GM12873 (cell line): ENCODE results near the gene CDH12.

Source experiments
- CTCF ChIP-seq: IDR thresholded peaks from 2 replicates; pipeline ENCODE4 v1.5.1; 2012; ENCODE audit warnings: low read depth, mild to moderate bottlenecking, moderate library complexity, low read length, control low read depth; ENCODE audit not compliant: insufficient read depth; ENCODE audit errors: missing control alignments

The CDH12 gene

GRCh38 chr5:22631683-22632082 is 221.5 kb downstream of the CDH12 start:
- TF ChIP-seq CTCF, result no peak

- TF ChIP-seq CTCF, result no peak
These were observed 226.1 kb downstream of the CDH12 start for GRCh38 chr5:22627029-22627428.

- no peak for TF ChIP-seq CTCF
These were observed 227.7 kb downstream of the CDH12 start for GRCh38 chr5:22625451-22625850.

GRCh38 chr5:22621084-22621483 is 232.1 kb downstream of the CDH12 start:
- no peak for TF ChIP-seq CTCF

GRCh38 chr5:22615964-22616363 is 237.2 kb downstream of the CDH12 start:
- TF ChIP-seq CTCF, result no peak

GRCh38 chr5:22614486-22615094 is 238.6 kb downstream of the CDH12 start:
- TF ChIP-seq CTCF, result no peak

GRCh38 chr5:22612928-22613327 is 240.2 kb downstream of the CDH12 start:
- TF ChIP-seq CTCF, result no peak

- no peak for TF ChIP-seq CTCF
These were observed 241.8 kb downstream of the CDH12 start for GRCh38 chr5:22611327-22611726.
